H1 (cell line): ENCODE data around the gene RTEL1.

Experiments used
- SIN3A ChIP-seq, 2 experiments: IDR thresholded peaks in 1 of 2; conservative IDR thresholded peaks in 1 of 2; 2 replicates each; pipeline ENCODE4 v1.6.1; 2011 to 2012; ENCODE audit warnings: low read length in 2 of 2, improper control_type of control experiment in 1 of 2, low read depth in 1 of 2, mild to moderate bottlenecking in 1 of 2
- TF ChIP-seq, protein P1 (sequence below), 3 experiments: IDR thresholded peaks; 1 replicate in 2 of 3; 2 replicates in 1 of 3; pipeline versions ENCODE4 v1.5.1 to v1.6.1; 2011; ENCODE audit warnings: low read length in 3 of 3, mild to moderate bottlenecking in 3 of 3, inconsistent platforms in 2 of 3, low read depth in 1 of 3, moderate library complexity in 1 of 3; ENCODE audit not compliant: insufficient read depth in 1 of 3; ENCODE audit errors: control extremely low read depth in 1 of 3

DNA sequence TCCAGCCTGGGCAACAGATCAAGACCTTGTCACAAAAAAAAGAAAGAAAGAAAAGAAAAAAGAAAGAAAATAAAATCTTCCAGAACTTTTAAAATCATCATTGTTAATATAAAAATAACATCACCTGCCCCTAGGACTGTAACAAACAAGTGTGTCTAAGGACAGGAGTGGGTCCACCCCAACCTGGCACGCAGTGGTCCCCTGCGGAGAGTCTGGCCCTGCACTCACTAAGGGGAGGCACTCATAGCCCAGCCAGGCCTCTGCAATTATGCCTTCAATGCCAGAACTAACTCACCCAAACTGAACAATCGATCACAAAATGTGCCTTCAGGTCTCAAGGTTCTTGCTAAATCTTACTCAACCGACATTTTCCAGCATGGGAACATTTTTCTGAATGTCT, 36.0 kb upstream of the RTEL1 start:
- TF ChIP-seq, protein P1, sequence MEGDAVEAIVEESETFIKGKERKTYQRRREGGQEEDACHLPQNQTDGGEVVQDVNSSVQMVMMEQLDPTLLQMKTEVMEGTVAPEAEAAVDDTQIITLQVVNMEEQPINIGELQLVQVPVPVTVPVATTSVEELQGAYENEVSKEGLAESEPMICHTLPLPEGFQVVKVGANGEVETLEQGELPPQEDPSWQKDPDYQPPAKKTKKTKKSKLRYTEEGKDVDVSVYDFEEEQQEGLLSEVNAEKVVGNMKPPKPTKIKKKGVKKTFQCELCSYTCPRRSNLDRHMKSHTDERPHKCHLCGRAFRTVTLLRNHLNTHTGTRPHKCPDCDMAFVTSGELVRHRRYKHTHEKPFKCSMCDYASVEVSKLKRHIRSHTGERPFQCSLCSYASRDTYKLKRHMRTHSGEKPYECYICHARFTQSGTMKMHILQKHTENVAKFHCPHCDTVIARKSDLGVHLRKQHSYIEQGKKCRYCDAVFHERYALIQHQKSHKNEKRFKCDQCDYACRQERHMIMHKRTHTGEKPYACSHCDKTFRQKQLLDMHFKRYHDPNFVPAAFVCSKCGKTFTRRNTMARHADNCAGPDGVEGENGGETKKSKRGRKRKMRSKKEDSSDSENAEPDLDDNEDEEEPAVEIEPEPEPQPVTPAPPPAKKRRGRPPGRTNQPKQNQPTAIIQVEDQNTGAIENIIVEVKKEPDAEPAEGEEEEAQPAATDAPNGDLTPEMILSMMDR (IDR thresholded peaks at IDR 0.05; ENCODE audit: control extremely low read depth in 1 of 3, insufficient read depth in 1 of 3, low read depth in 1 of 3, low read length in 3 of 3) = no peak
- no peak for TF ChIP-seq SIN3A (conservative IDR thresholded peaks at IDR 0.05 in 1 of 2, IDR thresholded peaks at IDR 0.05 in 1 of 2; ENCODE audit: low read depth in 1 of 2, low read length in 2 of 2)
